Skeletal muscle satellite cell (primary cell): ENCODE measurements around the gene GPC6.

ENCODE experiments used
- H3K27me3 ChIP-seq: 2 replicates; pipeline ENCODE4 v1.7.0; 2013; ENCODE audit warnings: low read length; ENCODE audit not compliant: control insufficient read depth, insufficient read depth
- H3K36me3 ChIP-seq: 2 replicates; pipeline ENCODE4 v1.7.0; 2013; ENCODE audit warnings: mild to moderate bottlenecking, control low read depth, low read length; ENCODE audit not compliant: insufficient read depth
- H3K4me1 ChIP-seq: 2 replicates; pipeline ENCODE4 v1.7.0; 2013; ENCODE audit warnings: low read length; ENCODE audit not compliant: control insufficient read depth, insufficient read depth
- H3K4me2 ChIP-seq: 2 replicates; pipeline ENCODE4 v1.7.0; 2013; ENCODE audit warnings: mild to moderate bottlenecking, low read length
- H3K4me3 ChIP-seq: 2 replicates; pipeline ENCODE4 v1.7.0; 2013; ENCODE audit warnings: low read length
- H3K9ac ChIP-seq: 2 replicates; pipeline ENCODE4 v1.7.0; 2013; ENCODE audit warnings: mild to moderate bottlenecking, low read depth, low read length, moderate library complexity
- H3K9me3 ChIP-seq: replicated peaks from 2 replicates; pipeline ENCODE4 v1.7.0; 2013; ENCODE audit warnings: mild to moderate bottlenecking, control low read depth, low read length

Gene GPC6

GRCh38 chr13:93386116-93386515 lies 159.5 kb downstream of the GPC6 start:
- Histone ChIP-seq H3K4me2 (no peak overlapping the region), H3K4me3 (no peak overlapping the region), H3K27me3 (no peaks in the 10 kb centered on the region), H3K9ac (no peak overlapping the region), H3K36me3 (no peaks in the 10 kb centered on the region), H3K4me1 (no peaks in the 10 kb centered on the region), H3K9me3 (no peaks in the 10 kb centered on the region)

DNA sequence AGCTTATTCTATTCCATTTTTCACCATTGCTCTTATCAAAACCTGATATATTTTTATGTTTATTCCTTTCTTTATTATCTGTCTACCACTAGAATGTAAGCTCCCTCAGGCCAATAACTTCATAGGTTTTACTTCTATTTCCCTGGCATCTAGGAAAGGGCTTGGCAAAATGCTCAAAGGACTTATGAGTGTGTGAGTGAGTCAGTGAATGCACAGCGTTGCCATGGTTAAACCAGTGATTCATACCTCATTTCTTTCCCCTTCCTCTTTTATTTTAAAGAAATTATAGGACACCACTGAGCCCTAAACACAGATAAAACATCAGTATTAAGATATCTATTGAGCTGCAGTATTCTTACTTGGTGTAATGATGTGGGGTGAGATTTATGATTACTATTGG lies 162.1 kb downstream of the GPC6 start:
- no peaks in the 10 kb centered on the region for H3K4me1 ChIP-seq
- no peaks in the 10 kb centered on the region for H3K36me3 ChIP-seq
- no peak overlapping the region for H3K4me3 ChIP-seq
- H3K27me3 ChIP-seq = no peaks in the 10 kb centered on the region
- no peak overlapping the region for H3K4me2 ChIP-seq
- H3K9me3 ChIP-seq = no peaks in the 10 kb centered on the region
- H3K9ac ChIP-seq = no peak overlapping the region

DNA sequence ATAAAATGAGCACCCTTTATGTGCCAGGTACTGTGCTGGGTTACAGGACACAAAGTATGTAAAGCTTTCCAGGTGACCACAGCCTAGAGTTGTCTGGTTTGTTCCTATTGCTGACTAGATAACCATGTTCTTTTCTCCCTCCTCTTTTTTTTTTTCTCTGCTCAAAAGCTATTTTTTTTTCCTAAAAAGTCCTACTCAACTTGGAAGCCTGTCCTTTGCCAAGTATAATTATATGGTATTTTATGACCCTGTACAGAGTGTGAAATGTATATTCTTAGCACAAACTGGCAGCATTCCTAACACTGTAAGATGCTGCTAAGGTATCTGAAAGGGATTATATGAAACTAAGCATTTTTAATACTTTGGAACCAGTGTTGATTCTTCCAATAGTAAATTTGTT lies 171.0 kb downstream of the GPC6 start:
- H3K36me3 ChIP-seq = no peaks in the 10 kb centered on the region
- H3K9me3 ChIP-seq = no peaks in the 10 kb centered on the region
- H3K27me3 ChIP-seq = no peaks in the 10 kb centered on the region
- no peak overlapping the region for H3K9ac ChIP-seq
- H3K4me2 ChIP-seq = no peak overlapping the region
- no peak overlapping the region for H3K4me3 ChIP-seq
- peaks cover 4% of the 10 kb centered on the region for H3K4me1 ChIP-seq

GRCh38 chr13:93398167-93399035 lies 171.8 kb downstream of the GPC6 start:
- Histone ChIP-seq H3K4me2 (no peak overlapping the region), H3K27me3 (no peaks in the 10 kb centered on the region), H3K9me3 (no peaks in the 10 kb centered on the region), H3K4me3 (no peak overlapping the region), H3K4me1 (peaks cover 4% of the 10 kb centered on the region), H3K9ac (no peak overlapping the region), H3K36me3 (no peaks in the 10 kb centered on the region)

GRCh38 chr13:93399212-93399611 lies 172.6 kb downstream of the GPC6 start:
- H3K4me1 ChIP-seq = peaks cover 4% of the 10 kb centered on the region
- H3K9me3 ChIP-seq = no peaks in the 10 kb centered on the region
- no peaks in the 10 kb centered on the region for H3K27me3 ChIP-seq
- H3K9ac ChIP-seq = no peak overlapping the region
- no peaks in the 10 kb centered on the region for H3K36me3 ChIP-seq
- no peak overlapping the region for H3K4me3 ChIP-seq
- H3K4me2 ChIP-seq = no peak overlapping the region

GRCh38 chr13:93406136-93406535 lies 179.5 kb downstream of the GPC6 start:
- Histone ChIP-seq H3K36me3 (no peaks in the 10 kb centered on the region), H3K27me3 (no peaks in the 10 kb centered on the region), H3K4me2 (no peak overlapping the region), H3K4me1 (no peaks in the 10 kb centered on the region), H3K4me3 (no peak overlapping the region), H3K9ac (no peak overlapping the region), H3K9me3 (no peaks in the 10 kb centered on the region)

DNA sequence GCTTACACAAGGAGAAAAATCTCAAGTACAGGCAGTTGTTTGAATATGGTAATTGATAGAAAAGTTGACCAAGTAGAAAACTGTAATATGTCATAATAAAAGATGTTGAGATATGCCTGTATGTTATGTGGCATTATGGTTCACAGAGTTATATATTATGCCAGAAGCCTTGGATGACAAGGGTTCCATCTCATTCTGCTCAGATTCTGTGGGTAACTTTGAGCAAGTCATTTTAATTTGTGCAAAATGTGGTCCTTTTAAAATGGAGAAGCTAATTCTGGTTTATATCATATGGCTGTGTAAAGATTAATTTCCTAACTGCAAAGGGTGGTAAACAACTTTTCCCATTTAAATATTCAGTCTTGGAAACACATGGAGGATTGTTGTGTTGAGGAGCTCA lies 180.9 kb downstream of the GPC6 start:
- Histone ChIP-seq H3K9ac (no peak overlapping the region), H3K4me3 (no peak overlapping the region), H3K36me3 (no peaks in the 10 kb centered on the region), H3K4me2 (no peak overlapping the region), H3K9me3 (no peaks in the 10 kb centered on the region), H3K27me3 (no peaks in the 10 kb centered on the region), H3K4me1 (no peaks in the 10 kb centered on the region)

GRCh38 chr13:93409001-93409400 lies 182.4 kb downstream of the GPC6 start:
- H3K9ac ChIP-seq = no peak overlapping the region
- no peaks in the 10 kb centered on the region for H3K27me3 ChIP-seq
- peaks cover 2% of the 10 kb centered on the region for H3K4me1 ChIP-seq
- no peaks in the 10 kb centered on the region for H3K9me3 ChIP-seq
- H3K4me3 ChIP-seq = no peak overlapping the region
- H3K36me3 ChIP-seq = no peaks in the 10 kb centered on the region
- no peak overlapping the region for H3K4me2 ChIP-seq

DNA sequence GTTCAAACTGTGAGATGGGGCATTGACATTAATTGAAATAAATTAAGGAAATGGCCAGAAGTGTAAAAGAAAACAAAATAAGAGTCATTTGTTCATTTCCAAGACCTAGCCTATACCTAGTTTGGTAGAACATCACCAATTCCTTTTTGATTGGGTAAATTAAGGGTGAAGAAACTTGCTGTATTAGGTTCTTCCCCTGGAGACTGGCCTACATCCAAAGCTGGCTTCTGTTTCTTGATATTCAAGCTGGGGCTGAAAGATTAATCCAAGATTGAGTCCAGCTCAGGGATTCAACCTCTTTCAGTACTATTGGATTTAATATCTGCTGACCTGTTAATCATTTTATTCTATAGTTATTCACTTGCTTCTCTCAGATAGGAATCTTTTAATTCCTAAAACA lies 183.2 kb downstream of the GPC6 start:
- H3K9me3 ChIP-seq = no peaks in the 10 kb centered on the region
- no peaks in the 10 kb centered on the region for H3K27me3 ChIP-seq
- H3K36me3 ChIP-seq = no peaks in the 10 kb centered on the region
- H3K9ac ChIP-seq = no peak overlapping the region
- peaks cover 10% of the 10 kb centered on the region for H3K4me1 ChIP-seq
- no peak overlapping the region for H3K4me2 ChIP-seq
- no peak overlapping the region for H3K4me3 ChIP-seq

GRCh38 chr13:93411186-93411680 lies 184.6 kb downstream of the GPC6 start:
- Histone ChIP-seq H3K4me3 (no peak overlapping the region), H3K9me3 (no peaks in the 10 kb centered on the region), H3K27me3 (no peaks in the 10 kb centered on the region), H3K4me2 (no peak overlapping the region), H3K36me3 (no peaks in the 10 kb centered on the region), H3K4me1 (peaks cover 11% of the 10 kb centered on the region), H3K9ac (no peak overlapping the region)

DNA sequence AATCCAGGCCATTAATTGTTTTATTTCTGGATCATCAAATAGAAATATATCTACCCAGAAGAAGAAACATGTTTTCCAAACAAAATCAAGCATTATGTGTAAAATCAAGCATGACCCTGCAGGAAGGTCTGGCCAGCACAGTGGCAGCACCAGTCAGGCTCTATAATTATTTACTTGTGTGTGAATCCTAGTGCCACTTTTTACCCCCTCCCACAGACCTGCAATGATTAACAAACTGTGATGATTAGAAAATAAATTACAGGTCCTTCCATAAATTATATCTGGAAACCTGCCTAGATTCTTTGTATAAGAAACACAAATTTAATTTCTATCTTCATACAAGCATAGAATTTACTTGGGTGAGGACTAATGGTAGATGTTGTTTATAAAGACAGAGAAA lies 186.1 kb downstream of the GPC6 start:
- H3K36me3 ChIP-seq = no peaks in the 10 kb centered on the region
- H3K4me1 ChIP-seq = peaks cover 22% of the 10 kb centered on the region
- no peaks in the 10 kb centered on the region for H3K27me3 ChIP-seq
- H3K9ac ChIP-seq = no peak overlapping the region
- no peak overlapping the region for H3K4me3 ChIP-seq
- no peak overlapping the region for H3K4me2 ChIP-seq
- H3K9me3 ChIP-seq = no peaks in the 10 kb centered on the region
